ENCODE results near the gene GPRIN1.

The GPRIN1 gene

DNA sequence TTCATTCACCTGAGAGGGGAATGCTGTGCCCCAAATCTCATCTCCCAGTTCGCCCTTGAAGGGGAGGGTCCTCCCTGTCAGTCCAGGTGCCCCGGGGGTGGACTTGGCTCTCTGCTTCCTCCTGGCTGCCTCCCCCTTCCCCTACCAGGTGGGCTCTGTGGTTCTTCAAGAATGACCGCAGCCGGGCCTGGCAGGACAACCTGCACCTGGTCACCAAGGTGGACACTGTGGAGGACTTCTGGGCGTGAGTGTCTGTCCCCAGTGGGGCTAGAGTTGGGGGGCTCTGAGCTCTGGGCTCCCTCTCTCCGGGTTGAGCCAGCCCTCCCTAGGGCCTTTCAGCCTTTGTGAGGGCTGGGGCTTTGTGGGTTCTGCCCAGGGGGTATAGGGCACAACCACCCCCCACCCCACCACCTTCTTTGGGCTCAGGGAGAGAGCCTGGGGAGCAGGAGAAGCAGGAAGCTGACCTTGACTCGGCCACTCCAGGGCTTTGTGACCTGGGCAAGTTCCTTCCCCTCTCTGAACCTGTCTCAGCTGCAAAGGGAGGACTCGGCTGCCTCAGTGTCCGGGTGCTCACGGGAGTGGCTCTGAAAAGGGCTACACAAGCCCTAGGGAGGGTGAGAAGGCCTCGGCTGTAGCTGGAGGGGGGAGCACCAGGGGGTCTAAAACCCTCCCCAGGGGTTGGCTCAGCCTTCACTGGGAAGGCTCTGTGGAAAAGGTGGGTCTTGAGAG is 33.7 kb upstream of the GPRIN1 start:
- DNase-seq (ENCODE audit: low read depth in 2 of 2, low spot score in 1 of 2) = no peak

DNA sequence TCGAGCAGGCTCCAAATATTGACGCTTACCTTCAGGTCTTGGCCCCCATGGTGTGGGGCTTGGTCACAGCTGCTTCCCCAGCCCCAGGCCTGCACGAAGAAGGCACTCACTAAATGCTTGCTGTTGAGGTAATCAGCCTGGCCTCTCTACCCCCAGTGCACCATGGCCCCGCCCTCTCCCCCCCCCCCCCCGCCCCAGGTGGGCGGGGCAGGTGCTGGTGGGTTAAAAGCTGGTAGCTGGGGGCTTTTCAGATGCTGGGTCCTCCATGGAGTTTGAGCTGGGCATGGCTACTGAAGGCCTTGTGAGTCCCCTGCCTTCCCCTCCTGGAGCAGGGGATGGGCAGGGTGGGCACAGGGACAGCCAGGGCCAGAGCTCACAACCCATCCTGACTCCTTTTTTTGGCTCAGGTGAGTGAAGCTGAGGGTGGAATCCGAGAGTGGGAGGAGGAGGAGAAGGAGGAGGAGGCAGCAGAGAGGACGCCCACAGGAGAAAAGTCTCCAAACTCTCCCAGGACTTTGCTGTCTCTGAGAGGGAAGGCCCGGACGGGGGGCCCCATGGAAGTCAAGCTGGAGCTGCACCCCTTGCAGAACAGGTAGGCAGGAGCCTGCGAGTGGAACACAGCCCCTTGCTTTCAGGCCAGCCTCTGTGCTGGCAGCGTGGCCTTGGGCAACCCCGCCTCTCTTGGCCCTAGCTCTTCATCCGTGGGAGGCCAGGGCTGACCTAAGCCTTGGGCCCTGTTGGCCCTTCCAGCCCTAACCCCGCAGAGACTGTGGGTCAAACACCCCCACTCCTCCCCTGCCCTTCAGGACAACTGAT is 32.9 kb upstream of the GPRIN1 start:
- no peak for DNase-seq (ENCODE audit: low read depth in 2 of 2, low spot score in 1 of 2)

DNA sequence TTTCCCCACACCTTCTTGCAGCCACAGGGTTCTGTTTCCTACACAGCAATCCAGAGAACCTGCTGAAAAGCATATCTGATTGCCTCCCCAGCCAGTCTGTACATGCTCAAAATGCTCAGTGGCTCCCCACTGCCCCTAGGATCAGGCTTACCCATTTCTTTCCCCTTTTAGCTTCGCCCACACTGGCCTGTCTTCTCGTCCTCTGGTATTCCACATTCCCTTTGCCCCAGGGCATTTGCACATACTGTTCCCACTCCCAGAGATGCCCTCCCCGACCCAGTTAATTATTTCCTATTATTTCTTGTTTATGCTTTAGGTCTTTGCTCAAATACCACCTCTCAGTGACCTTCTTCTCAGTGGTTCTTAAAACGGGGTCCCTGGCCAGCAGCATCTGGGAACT is 30.7 kb upstream of the GPRIN1 start:
- no peak for DNase-seq (ENCODE audit: low read depth in 2 of 2, low spot score in 1 of 2)

DNA sequence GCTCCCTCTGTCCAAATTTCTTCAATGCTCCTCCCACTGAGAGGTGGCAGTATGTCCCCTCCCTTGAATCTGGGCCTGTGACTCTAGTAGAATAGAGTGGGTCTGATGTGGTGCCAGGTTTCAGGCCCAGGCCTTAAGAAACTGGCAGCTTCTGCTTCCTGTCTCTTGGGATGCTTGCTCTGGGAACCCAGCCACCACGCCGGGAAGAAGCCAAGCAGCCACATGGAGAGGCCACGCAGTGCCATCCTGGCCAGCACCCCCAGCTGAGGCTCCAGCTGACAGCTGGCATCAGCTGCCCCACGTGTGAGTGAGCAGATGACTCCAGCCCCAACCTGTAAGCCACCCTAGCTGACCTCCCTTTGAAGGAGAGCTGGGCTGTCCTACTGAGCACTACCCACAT is 30.0 kb upstream of the GPRIN1 start:
- DNase-seq (ENCODE audit: low read depth in 2 of 2, low spot score in 1 of 2) = no peak

DNA sequence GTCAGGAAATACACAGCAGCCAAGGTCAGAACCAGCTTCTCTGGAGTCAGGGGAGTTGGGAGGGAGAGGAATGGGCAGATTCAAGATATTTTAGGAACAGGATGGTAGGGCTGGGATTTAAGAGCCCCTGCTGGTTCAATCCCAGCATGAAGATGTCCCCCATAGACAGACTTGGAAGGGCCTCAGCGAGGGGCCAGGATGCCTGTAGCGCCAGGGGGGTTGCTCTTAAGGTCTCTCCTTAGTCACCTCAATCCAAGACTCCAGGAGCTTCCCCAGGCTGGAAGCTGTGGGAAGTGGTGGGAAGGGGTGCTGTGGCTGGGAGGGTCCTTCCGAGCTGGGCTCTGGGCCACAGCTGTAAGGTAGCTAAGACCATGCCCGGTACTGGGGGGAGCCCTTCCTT is 29.3 kb upstream of the GPRIN1 start:
- DNase-seq (ENCODE audit: low read depth in 2 of 2, low spot score in 1 of 2) = no peak

DNA sequence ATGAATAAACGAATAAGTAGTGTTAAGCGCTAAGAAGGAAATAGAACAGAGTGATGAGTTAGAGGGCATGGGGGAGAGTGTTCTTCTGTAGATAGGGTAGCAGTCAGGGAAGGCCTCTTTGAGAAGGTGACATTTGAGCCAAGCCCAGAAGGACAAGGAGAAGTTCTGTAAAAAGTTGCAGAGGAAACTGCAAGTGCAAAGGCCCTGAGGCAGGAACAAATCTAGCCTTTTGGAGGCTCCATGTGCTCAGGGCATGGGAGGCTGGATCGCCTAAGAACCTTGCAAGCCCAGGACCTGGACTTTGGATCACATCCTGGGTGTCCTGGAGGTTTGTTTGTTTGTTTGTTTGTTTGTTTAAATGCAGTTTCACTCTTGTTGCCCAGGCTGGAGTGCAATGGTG is 28.5 kb upstream of the GPRIN1 start:
- DNase-seq (ENCODE audit: low read depth in 2 of 2, low spot score in 1 of 2) = no peak

DNA sequence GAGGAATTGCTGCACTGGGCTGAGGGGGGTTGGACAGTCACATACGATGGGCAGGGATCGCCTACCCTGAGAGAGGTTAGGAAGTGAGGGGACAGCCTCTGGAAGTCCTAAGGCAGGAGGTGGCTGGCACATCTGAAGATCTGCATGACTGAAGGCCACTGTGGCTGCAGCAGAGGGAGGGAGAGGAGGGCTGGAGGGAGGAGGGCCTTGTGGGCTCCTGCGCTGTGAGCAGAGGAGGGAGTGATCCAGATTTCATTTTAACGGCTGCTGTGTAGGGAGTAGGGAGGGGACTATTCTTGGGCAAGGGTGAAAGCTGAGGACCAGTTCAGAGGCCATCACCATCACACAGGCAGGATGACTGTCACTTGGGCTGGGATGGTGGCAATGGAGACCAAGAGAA is 27.6 kb upstream of the GPRIN1 start:
- DNase-seq (ENCODE audit: low read depth in 2 of 2, low spot score in 1 of 2) = no peak

DNA sequence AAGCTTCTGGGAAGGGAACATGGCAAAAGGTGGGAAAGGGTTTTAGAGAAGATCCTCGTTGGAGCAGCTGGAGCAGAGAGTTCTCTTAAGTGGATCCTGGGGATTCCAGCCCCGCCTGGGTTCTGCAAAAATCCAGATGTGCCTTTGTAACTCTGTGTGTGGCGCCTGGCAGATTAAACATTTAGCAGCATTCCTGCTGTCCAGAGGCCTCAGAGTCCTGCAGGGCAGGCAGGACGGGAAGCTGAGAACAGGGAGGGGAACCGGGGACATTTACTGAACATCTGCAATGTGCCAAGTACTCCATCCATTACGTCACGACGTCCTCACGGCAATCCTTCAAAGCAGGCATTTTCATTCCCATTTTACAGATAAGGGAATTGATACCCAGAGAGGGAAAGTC is 26.5 kb upstream of the GPRIN1 start:
- DNase-seq (ENCODE audit: low read depth in 2 of 2, low spot score in 1 of 2) = no peak

DNA sequence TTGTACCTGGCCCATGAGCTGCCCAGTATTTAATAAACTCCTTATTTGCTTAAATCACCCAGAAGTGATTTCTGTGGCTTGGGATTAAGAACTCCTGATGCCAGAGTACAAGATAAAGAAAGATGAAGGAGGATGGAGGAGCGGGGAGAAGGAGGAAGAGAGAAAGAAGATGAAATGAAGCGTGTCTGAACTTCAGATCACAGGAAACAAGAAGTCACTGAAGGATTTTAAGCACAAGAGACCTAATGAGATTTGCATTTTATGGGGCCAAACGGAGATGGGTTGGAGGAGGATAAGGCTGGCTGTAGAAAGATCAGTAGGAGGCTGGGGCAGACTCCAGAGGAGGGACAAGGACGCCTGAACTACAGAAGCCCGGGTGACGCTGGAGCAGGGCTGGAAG is 23.6 kb upstream of the GPRIN1 start:
- DNase-seq (ENCODE audit: low read depth in 2 of 2, low spot score in 1 of 2) = no peak

DNA sequence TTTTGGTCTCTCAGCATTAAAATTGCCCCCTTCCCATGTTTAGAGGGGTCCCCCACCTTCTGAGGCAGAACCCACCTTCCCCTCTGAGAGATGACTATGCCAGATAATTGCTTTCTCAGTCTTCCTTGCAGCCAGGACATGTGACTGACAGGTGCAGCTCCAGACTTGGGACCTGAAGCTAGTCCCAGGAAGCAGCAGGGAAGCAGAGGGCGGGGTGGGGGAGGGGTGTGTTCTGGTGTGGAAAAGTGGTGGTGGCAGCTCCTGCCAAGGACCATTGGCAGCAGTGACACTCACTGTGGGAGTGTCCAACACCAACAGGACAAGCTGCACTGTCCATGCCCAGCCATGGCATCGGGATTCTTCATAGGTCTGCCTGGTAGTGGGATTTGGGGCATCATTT is 22.8 kb upstream of the GPRIN1 start:
- no peak for DNase-seq (ENCODE audit: low read depth in 2 of 2, low spot score in 1 of 2)

DNA sequence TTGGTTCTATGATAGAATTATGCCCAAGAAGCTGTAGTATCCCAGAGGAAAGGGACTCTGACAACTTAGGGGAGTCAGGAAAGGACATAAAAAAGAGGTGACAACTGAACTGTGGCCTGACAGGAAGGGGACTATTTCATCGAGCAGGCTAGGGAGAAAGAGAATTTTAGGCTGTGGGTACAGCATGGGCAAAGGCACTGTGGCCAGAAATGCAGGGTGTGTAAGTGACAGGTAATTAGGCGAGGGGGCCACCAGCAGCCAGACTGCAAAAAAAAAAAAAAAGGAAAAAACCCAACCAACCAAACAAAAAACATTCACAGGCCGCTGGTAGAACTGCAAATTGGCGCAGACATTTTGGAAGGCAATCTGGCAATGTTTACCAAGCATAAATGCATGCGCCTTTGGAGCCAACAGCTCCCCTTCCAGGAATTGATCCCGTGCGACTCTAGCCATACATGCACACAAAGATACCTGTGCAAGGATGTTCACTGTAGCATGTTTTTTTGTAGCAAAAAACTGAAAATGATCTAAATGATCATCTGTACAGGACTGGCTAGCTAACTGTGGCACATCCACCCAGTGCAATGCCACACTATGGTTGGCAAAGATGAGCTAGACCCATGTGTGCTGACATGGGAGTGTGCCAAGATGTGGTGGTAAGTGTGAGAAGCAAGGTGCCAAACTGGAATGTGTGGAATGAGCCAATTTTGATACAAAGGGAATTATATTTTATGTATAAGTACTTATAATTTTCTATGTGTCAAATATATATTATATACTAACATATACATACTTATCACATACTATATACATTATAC is 21.6 kb upstream of the GPRIN1 start:
- no peak for DNase-seq (ENCODE audit: low read depth in 2 of 2, low spot score in 1 of 2)

DNA sequence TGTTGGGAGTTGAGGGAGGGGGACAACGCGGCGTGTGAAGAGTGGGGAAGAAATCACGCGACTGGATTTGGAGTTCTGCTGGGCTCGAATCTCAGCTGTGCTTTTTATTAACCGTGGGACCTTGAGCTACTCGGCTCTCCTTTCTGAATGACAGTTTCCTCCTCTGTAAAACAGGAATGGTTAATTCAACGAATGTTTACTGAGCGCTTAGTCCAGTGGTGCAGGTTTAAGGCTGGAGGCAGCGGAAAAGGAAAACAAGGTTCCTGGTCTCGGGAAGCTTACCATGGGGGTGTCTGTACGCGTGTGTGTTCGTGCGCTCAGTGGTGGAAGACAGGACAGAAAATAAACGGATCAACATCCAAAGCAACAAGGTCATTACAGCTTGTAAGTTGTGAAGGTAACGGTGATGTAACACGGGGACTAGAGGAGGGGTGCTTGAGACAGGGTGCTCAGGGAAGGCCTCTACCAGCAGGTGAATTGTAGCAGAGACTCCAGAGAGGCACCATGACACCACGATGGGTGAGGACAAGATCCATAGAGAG is 20.8 kb upstream of the GPRIN1 start:
- DNase-seq (ENCODE audit: low read depth in 2 of 2, low spot score in 1 of 2) = no peak

DNA sequence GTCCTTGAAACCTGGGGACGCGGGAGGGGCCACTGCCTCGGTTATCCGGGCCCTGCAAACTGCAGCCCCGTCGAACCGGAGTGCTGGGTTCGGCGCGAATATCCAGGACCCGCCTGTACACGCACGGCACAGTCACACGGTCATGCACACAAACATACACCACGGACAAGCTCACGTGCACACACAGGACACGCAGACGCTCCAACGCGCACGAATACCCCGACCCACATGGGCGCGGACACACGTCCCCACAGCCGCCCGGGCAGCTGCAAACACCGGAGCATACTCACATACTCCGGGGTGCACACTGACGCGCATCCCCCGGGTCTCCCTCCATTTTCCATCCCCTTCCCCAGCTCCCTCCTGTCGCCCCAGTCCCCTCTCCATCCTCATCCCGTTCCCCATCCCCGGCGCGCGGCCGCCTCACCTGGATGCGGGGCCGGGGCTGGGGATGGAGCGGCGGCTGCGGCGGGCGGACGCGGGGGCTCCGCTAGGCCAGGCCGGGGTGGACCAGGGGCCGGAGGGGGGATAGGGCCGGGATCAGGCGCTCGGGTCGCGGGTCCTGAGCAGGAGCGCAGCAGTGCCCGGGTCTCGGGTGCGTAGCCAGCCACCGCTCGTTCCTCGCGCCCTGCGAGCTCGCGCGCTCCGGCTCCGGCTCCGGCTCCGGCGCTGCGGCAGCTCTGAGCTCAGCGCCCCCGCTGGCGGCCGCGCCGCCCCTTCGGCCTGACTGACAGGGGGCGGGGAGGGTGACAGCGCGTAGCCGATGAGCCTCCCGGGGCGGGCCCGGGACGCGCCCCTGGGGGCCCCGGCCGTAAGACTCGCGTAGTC is 20.1 kb upstream of the GPRIN1 start, which contains the start of the genes EIF4E1B and SNCB:
TSS of gene EIF4E1B (plus strand) at position 823 of the 828 bp plus-strand sequence. CDS start 12,113 bp downstream, outside the sequence.
TSS of gene SNCB (minus strand) at position 682 of the 828 bp plus-strand sequence. CDS start 880 bp downstream, outside the sequence.
- peak in 1 of 2 donors; percentile 31 for DNase-seq (ENCODE audit: low read depth in 2 of 2, low spot score in 1 of 2)

DNA sequence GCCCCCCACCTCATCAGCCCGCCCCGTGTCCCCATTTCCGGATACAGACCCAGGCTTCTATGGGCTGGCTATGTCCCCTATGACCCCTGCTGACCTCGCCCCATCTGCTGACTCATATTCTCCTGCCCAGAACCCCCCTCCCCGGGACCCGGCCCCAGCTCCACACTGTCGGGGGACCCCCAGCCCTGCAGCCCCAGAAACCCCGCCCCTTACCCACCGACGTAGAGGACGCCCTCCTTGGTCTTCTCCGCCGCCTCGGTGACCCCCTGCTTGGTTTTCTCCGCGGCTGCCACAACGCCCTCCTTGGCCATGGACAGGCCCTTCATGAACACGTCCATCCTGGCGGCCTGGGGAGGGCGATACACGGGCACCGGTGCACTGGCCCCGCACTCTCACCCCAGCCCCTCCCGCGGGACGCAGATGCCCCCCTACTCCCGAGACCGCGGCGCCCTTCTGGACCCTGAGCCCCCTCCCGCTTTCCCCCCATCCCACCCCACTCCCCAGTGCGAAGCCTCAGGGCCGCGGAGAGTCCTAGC is 19.4 kb upstream of the GPRIN1 start:
- DNase-seq (ENCODE audit: low read depth in 2 of 2, low spot score in 1 of 2) = no peak

DNA sequence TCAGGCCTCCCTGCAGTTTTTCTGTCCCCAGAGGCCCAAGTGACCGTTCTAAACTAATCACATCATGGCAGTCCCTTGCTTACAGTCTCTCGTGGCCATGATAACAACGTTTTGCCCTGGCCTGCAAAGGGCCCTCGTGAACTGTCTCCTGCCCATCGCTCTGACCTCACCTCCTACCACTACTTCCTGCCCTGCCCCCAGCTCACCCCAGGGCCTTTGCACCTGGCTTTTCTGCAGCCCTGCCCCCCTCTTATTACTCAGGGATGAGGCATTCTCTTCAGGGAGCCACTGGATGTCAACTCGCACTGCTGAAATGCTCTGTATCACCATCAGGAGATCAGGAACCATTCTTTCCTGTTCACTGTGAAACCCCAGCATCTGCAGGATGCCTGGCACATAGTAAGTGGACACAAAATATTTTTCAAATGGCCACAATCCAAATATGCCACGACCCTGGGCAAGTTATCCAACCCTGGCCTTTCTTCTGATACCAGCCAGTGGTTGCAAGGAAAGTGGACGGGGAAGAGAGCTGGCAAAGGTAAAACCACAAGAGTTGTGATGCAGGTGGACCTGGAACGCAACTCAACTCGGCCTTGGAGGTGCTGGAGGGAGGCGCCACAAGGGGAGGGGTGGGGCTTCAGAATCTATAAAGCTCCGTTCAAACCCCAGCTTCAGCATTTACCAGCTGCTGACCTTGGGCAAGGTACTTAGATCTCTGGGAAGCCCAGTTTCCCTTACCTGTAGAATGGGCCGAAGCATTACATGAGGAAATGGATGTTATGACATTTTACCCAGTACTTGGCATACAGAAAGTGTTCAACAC is 18.7 kb upstream of the GPRIN1 start:
- no peak for DNase-seq (ENCODE audit: low read depth in 2 of 2, low spot score in 1 of 2)

DNA sequence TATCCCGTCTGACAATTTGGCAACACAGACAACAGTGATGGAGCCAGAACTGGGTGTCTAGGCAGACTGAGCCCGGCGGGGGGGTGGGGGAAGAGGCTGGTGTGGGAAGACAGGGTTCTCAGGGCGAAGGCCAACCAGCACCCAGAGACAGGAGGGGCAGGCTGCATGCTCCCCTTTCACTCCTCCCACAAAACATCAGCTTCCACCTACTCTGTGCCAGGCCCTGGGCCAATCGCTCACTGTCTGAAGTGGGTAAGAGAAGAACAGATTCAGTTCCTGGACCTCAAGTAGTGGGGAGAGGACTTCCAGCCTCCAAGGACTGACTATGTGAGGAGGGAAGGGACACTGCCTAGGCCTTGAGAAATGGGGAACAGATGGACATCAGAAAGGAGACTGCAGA is 17.6 kb upstream of the GPRIN1 start:
- no peak for DNase-seq (ENCODE audit: low read depth in 2 of 2, low spot score in 1 of 2)

DNA sequence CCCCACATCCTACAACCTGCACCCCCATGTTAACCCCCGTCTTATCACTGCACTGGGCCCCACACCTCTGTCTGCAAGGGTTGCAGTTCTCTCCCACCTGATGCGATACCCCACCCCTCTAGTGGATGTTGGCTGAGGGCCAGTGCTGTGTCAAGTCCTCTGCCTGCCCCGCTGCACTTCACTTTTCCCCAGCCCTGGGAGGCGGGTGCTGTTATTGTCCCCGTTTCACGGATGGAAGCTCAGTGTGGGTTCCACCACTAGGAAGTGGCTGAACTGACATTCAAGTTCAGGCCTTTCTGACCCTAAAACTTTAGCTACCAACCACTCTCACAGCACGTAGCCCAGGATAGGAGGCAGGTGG is 16.9 kb upstream of the GPRIN1 start:
- no peak for DNase-seq (ENCODE audit: low read depth in 2 of 2, low spot score in 1 of 2)

DNA sequence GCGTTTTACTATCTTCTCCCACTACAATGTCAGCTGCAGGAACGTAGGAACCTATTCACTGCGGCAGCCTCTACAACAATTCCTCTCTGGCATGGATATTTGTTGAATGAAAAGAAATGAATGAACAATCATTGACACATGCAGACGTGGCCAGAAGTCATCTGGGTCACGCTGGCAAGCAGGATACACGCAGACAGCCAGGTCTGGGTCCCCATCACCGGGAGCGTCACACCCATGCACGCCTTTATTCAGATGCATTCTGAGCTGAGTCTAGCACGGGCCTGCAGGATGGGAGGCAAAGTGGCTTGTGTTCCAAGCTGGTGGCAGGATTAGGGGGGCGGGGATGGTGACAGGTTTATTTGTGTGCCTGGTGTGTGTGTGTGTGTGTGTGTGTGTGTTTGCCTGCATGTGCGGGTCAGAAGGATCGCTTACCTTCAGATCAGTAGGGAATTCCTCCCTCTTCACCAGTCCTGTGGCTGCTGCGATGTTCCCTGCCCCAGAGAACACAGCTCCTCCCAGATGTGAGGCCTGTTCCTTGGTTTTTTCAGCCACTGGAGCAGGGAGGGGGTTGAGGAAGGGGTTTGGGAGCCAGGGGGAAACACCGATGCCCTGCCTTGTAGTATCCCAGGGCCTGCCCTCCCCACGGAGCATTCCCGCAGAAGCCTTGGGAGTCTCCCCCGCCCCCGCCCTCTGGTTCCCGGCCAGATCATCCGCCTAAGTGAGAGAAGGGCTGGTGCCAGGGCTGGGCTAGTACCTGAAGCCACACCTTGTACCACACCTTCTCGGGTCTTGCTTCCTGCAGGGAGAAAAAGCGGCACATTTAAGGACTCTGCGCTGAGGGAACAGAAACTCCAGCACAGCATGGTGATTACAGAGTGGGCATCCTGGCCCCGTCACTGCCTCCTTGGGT is 16.3 kb upstream of the GPRIN1 start:
- no peak for DNase-seq (ENCODE audit: low read depth in 2 of 2, low spot score in 1 of 2)
